ENCODE measurements around the gene GRIK1. TPM values are rescaled to one million over a fixed set of nuclear protein-coding genes. Genes with fewer than 3 reads are reported as not detected.

The GRIK1 gene
- total and polyA plus RNA-seq, 2 experiments from 2014 or later, result 0.05 TPM; not detected in 1

- no peaks in the 10 kb centered on the region for H3K36me3 ChIP-seq
- no peaks in the 10 kb centered on the region for H3K9me3 ChIP-seq (ENCODE audit: low read depth)
- peaks cover 12% of the 10 kb centered on the region for H3K4me1 ChIP-seq (ENCODE audit: low read depth)
- no peak for DNase-seq (ENCODE audit: low read depth in 1 of 2, low spot score in 1 of 2)
- no peaks in the 10 kb centered on the region for H3K27me3 ChIP-seq
- no peak overlapping the region for H3K27ac ChIP-seq
- H3K4me3 ChIP-seq, result no peak overlapping the region
- TF ChIP-seq CTCF (IDR thresholded peaks at IDR 0.05; ENCODE audit: low read depth, low read length), result no peak
Observed at GRCh38 chr21:29708401-29708800, 231.4 kb downstream of the GRIK1 start.

- no peak for TF ChIP-seq CTCF (IDR thresholded peaks at IDR 0.05; ENCODE audit: low read depth, low read length)
- no peaks in the 10 kb centered on the region for H3K27me3 ChIP-seq
- H3K4me1 ChIP-seq (ENCODE audit: low read depth), result no peaks in the 10 kb centered on the region
- no peaks in the 10 kb centered on the region for H3K9me3 ChIP-seq (ENCODE audit: low read depth)
- no peaks in the 10 kb centered on the region for H3K36me3 ChIP-seq
- H3K27ac ChIP-seq, result no peak overlapping the region
- no peak overlapping the region for H3K4me3 ChIP-seq
- peak in 1 of 2 donors; percentile 8 for DNase-seq (ENCODE audit: low read depth in 1 of 2, low spot score in 1 of 2)
Observed at GRCh38 chr21:29704719-29705118, 235.1 kb downstream of the GRIK1 start.

- Histone ChIP-seq H3K27me3 (no peaks in the 10 kb centered on the region), H3K9me3 (ENCODE audit: low read depth) (no peaks in the 10 kb centered on the region), H3K36me3 (no peaks in the 10 kb centered on the region), H3K27ac (no peak overlapping the region), H3K4me1 (ENCODE audit: low read depth) (no peaks in the 10 kb centered on the region), H3K4me3 (no peak overlapping the region)
- no peak for DNase-seq (ENCODE audit: low read depth in 1 of 2, low spot score in 1 of 2)
- no peak for TF ChIP-seq CTCF (IDR thresholded peaks at IDR 0.05; ENCODE audit: low read depth, low read length)
Observed at GRCh38 chr21:29701676-29702075, 238.1 kb downstream of the GRIK1 start.

DNA sequence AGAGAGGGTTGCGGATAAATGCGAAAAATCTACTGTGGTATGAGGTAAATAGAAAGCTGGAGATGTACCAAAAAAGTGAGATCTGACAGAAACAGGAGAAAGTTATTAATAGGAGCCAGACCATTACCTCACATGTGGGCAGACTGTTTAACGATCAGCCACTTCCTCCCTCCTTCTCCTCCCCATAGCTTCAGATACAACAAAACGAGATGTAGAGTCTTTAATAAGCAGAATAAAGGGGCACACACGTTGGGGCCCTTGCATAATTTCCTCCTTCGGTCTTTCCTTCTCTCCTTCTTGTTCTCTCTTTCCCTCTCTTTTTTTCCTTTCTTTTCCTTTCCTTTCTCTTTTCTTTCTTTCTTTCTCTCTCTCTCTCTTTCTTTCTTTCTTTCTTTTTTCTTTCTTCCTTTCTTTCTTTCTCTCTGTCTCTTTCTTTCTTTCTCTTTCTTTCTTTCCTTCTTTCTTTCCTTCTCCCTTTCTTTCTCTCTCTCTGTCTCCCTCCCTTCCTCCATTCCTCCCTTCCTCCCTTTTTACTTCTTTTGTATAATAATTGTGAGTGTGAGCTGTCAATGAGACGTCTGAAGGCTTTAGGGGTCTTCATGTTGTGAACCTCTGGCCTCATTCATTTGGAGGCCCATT, 242.1 kb downstream of the GRIK1 start:
- Histone ChIP-seq H3K4me1 (ENCODE audit: low read depth) (no peaks in the 10 kb centered on the region), H3K36me3 (no peaks in the 10 kb centered on the region), H3K9me3 (ENCODE audit: low read depth) (no peaks in the 10 kb centered on the region), H3K4me3 (no peak overlapping the region), H3K27ac (no peak overlapping the region), H3K27me3 (no peaks in the 10 kb centered on the region)
- no peak for TF ChIP-seq CTCF (IDR thresholded peaks at IDR 0.05; ENCODE audit: low read depth, low read length)
- DNase-seq (ENCODE audit: low read depth in 1 of 2, low spot score in 1 of 2), result no peak

- H3K27me3 ChIP-seq, result no peaks in the 10 kb centered on the region
- no peaks in the 10 kb centered on the region for H3K36me3 ChIP-seq
- TF ChIP-seq CTCF (IDR thresholded peaks at IDR 0.05; ENCODE audit: low read depth, low read length), result no peak
- no peaks in the 10 kb centered on the region for H3K4me1 ChIP-seq (ENCODE audit: low read depth)
- no peak for DNase-seq (ENCODE audit: low read depth in 1 of 2, low spot score in 1 of 2)
- no peaks in the 10 kb centered on the region for H3K9me3 ChIP-seq (ENCODE audit: low read depth)
- H3K4me3 ChIP-seq, result no peak overlapping the region
- no peak overlapping the region for H3K27ac ChIP-seq
Observed at GRCh38 chr21:29696937-29697336, 242.9 kb downstream of the GRIK1 start.

Measured in cardiac muscle cell (in vitro differentiated cells and primary cell).